Endothelial cell of umbilical vein (primary cell): Measurements from ENCODE around the gene RELL2. TPM values are rescaled to one million over a fixed set of nuclear protein-coding genes. Genes with fewer than 3 reads are reported as not detected.

Experiments used
- BruUV-seq: library from RNA; stranded (reverse); fragments of 400-500 nt; replicated peaks from 2 replicates; lab custom pipeline; 2021; lab: Mats Ljungman, UMichigan
- CTCF ChIA-PET: fragments of 300-600, 350-600 bp; sonication (Branson Sonifier 250); formaldehyde crosslinking; loops from one replicate; lab custom pipeline; 2021; ENCODE audit warnings: antibody characterized with exemption, inconsistent platforms; lab: Charles Lee
- POLR2A ChIA-PET: fragments of 300-600, 350-600 bp; sonication (Branson Sonifier 250); formaldehyde crosslinking; loops from one replicate; lab custom pipeline; 2021; ENCODE audit warnings: antibody characterized with exemption, inconsistent platforms; lab: Charles Lee
- DNase-seq: peaks from one replicate; pipeline ENCODE4 v3.0.0-alpha.2; 2011; ENCODE audit warnings: low read depth, low spot score
- FAIRE-seq: peaks from 2 replicates; lab custom pipeline; 2011; peaks lifted over from hg19 to GRCh38; lab: Jason Lieb, UNC
- H2AFZ ChIP-seq: 2 replicates; pipeline ENCODE4 v1.6.0; 2012; ENCODE audit warnings: low read depth, low read length, control low read depth, inconsistent platforms
- H3K27ac ChIP-seq: 2 replicates; pipeline ENCODE4 v1.5.1; 2011; ENCODE audit warnings: low read depth, mild to moderate bottlenecking, control low read depth, low read length, moderate library complexity; ENCODE audit not compliant: insufficient read depth
- H3K27me3 ChIP-seq, 2 experiments: 2 replicates each; pipeline versions ENCODE4 v1.6.0 to v1.6.1; 2011; ENCODE audit warnings: low read length in 2 of 2, mixed read lengths in 1 of 2; ENCODE audit not compliant: control insufficient read depth in 2 of 2, insufficient read depth in 2 of 2
- H3K36me3 ChIP-seq, 2 experiments: 2 replicates in 1 of 2; 3 replicates in 1 of 2; pipeline ENCODE4 v1.5.1; 2011; ENCODE audit warnings: low read length in 2 of 2, mild to moderate bottlenecking in 1 of 2, moderate library complexity in 1 of 2; ENCODE audit not compliant: control insufficient read depth in 2 of 2, insufficient read depth in 2 of 2; ENCODE audit errors: extremely low read depth in 1 of 2
- H3K4me1 ChIP-seq: 3 replicates; pipeline ENCODE4 v1.5.1; 2011; ENCODE audit warnings: mild to moderate bottlenecking, low read length; ENCODE audit not compliant: control insufficient read depth, insufficient read depth; ENCODE audit errors: extremely low read depth
- H3K4me2 ChIP-seq: 2 replicates; pipeline ENCODE4 v1.6.1; 2011; ENCODE audit warnings: low read length, control low read depth, mixed read lengths; ENCODE audit not compliant: insufficient read depth
- H3K4me3 ChIP-seq, 3 experiments: fragments of 200-600 bp in 1 of 3; sonication (generic), shearing (Covaris generic) in 1 of 3; replicated peaks in 1 of 3; 2 replicates each; pipeline ENCODE4 v1.5.1; 2011 to 2016; ENCODE audit warnings: control low read depth in 3 of 3, low read length in 3 of 3, mild to moderate bottlenecking in 2 of 3, inconsistent platforms in 1 of 3, low read depth in 1 of 3, moderate library complexity in 1 of 3; ENCODE audit not compliant: insufficient read depth in 1 of 3
- H3K79me2 ChIP-seq: 2 replicates; pipeline ENCODE4 v1.6.0; 2012; ENCODE audit warnings: low read length, inconsistent platforms; ENCODE audit not compliant: control insufficient read depth, insufficient read depth
- H3K9ac ChIP-seq: replicated peaks from 2 replicates; pipeline ENCODE3; 2011; ENCODE audit warnings: low read length, control low read depth; ENCODE audit not compliant: insufficient read depth; ENCODE audit errors: extremely low read depth
- H3K9me1 ChIP-seq: replicated peaks from 3 replicates; pipeline ENCODE4 v1.6.0; 2011; ENCODE audit warnings: mild to moderate bottlenecking, low read length; ENCODE audit not compliant: control insufficient read depth, insufficient read depth; ENCODE audit errors: extremely low read depth
- H3K9me3 ChIP-seq: replicated peaks from 2 replicates; pipeline ENCODE4 v1.5.1; 2012; ENCODE audit warnings: low read length, inconsistent platforms; ENCODE audit not compliant: control insufficient read depth, insufficient read depth
- H4K20me1 ChIP-seq: replicated peaks from 2 replicates; pipeline ENCODE3; 2011; ENCODE audit warnings: mild to moderate bottlenecking, low read length; ENCODE audit not compliant: control insufficient read depth, insufficient read depth; ENCODE audit errors: extremely low read depth
- CTCF ChIP-seq, 2 donors: IDR thresholded peaks; 1 replicate in 1 of 2; 2 replicates in 1 of 2; pipeline ENCODE4 v1.5.1; 2011; ENCODE audit warnings: low read length in 2 of 2, mild to moderate bottlenecking in 2 of 2, moderate library complexity in 2 of 2, control low read depth in 1 of 2, inconsistent platforms in 1 of 2, low read depth in 1 of 2; ENCODE audit not compliant: insufficient read depth in 1 of 2; ENCODE audit errors: extremely low read depth in 1 of 2
- EZH2 ChIP-seq: IDR thresholded peaks from 2 replicates; pipeline ENCODE4 v1.6.1; 2012; ENCODE audit warnings: borderline replicate concordance, low read depth, mild to moderate bottlenecking, moderate library complexity, low read length, inconsistent platforms; ENCODE audit not compliant: severe bottlenecking
- FOS ChIP-seq: IDR thresholded peaks from 2 replicates; pipeline ENCODE4 v1.6.1; 2011; ENCODE audit warnings: mild to moderate bottlenecking, low read length, moderate library complexity, borderline replicate concordance; ENCODE audit not compliant: insufficient read depth
- GATA2 ChIP-seq: IDR thresholded peaks from 2 replicates; pipeline ENCODE4 v1.7.0; 2011; ENCODE audit warnings: low read depth, mild to moderate bottlenecking, moderate library complexity, mixed read lengths, low read length; ENCODE audit not compliant: insufficient read length, insufficient read depth
- JUN ChIP-seq: IDR thresholded peaks from 2 replicates; pipeline ENCODE4 v1.6.1; 2011; ENCODE audit warnings: borderline replicate concordance, low read depth; ENCODE audit not compliant: insufficient read length, insufficient read depth
- MAX ChIP-seq: IDR thresholded peaks from 2 replicates; pipeline ENCODE4 v1.6.1; 2011; ENCODE audit not compliant: insufficient read depth, insufficient read length
- MYC ChIP-seq: IDR thresholded peaks from one replicate; pipeline ENCODE4 v1.6.1; 2011; ENCODE audit warnings: mild to moderate bottlenecking, low read depth, low read length
- POLR2A ChIP-seq: IDR thresholded peaks from 2 replicates; pipeline ENCODE4 v1.6.1; 2012; ENCODE audit warnings: low read depth, mild to moderate bottlenecking, control low read depth, low read length
- POLR2AphosphoS5 ChIP-seq: IDR thresholded peaks from 2 replicates; pipeline ENCODE4 v1.6.1; 2012; ENCODE audit warnings: low read depth, mild to moderate bottlenecking, control low read depth, low read length, moderate library complexity; ENCODE audit not compliant: insufficient read depth
- dilution Hi-C: fragments of 300-500 bp; cut with MboI; formaldehyde crosslinking; loops from one replicate; pipeline ENCODE4 v1.15.0; 2019; ENCODE audit warnings: low sequenced_read_pairs; ENCODE audit not compliant: extremely low pct_ligation_motif_present
- intact Hi-C: fragments of 100-400 bp; cut with micrococcal nuclease; formaldehyde crosslinking; loops from one replicate; pipeline ENCODE4 v1.10.0; 2022
- polyA plus RNA-seq, 4 experiments: library from polyadenylated mRNA; depleted of rRNA in 3 of 4; stranded (reverse) in 3 of 4; unstranded in 1 of 4; fragments of >200 nt; gene quantifications; 2 replicates each; pipeline versions ENCODE4 v1.2.1 to v1.2.3, GENCODE V29; 2011 to 2012; ENCODE audit warnings: missing spikeins in 1 of 4
- total RNA-seq: library from RNA; stranded (reverse); gene quantifications from 2 replicates; pipeline ENCODE4 v1.2.3, GENCODE V29; 2021

The RELL2 gene
- total and polyA plus RNA-seq, 2 donors (not counting 3 experiments of a cell fraction or from before 2014, with no cell fraction given) = 3.4 to 3.6 TPM

GRCh38 chr5:141665995-141666940 is 29.5 kb downstream of the RELL2 start:
- FAIRE-seq = no peak
- intact Hi-C loops = loop anchor here (1.0 to 2.0 kb wide), 4 partner anchors 15 to 213 kb away; no protein-coding TSS in a partner anchor
- Histone ChIP-seq H4K20me1 (no peaks in the 10 kb centered on the region), H3K27me3 (no peaks in the 10 kb centered on the region), H3K27ac (no peak overlapping the region), H3K79me2 (peaks cover 9% of the 10 kb centered on the region), H3K4me3 (no peak overlapping the region), H3K36me3 (peaks cover 28 to 51% of the 10 kb centered on the region in 2 experiments), H3K9ac (no peak overlapping the region), H3K4me2 (no peak overlapping the region), H3K4me1 (peaks cover 4% of the 10 kb centered on the region), H3K9me3 (no peaks in the 10 kb centered on the region), H2AFZ (no peak overlapping the region), H3K9me1 (no peaks in the 10 kb centered on the region)
- DNase-seq = no peak
- BruUV-seq = no TSS peak
- ChIA-PET CTCF (interaction anchor here (0.9 to 5.2 kb wide), 6 partner anchors 10 to 295 kb away, joined by 3 to 61 read pairs (median 6); no protein-coding TSS in a partner anchor), POLR2A (no interaction called here)
- TF ChIP-seq GATA2 (no peak), CTCF (IDR thresholded peaks at IDR 0.05; ENCODE audit: extremely low read depth in 1 of 2, insufficient read depth in 1 of 2, low read depth in 1 of 2, low read length in 2 of 2) (no peak), MYC (no peak), MAX (no peak), JUN (no peak), EZH2 (no peak), POLR2A (no peak), POLR2AphosphoS5 (no peak), FOS (no peak)
- dilution Hi-C loops = no loop called here
